ENCODE measurements around the gene PPP2R2B.

GRCh38 chr5:146793709-146794108, 84.8 kb downstream of the PPP2R2B start:
- TF ChIP-seq MAX (IDR thresholded peaks at IDR 0.05) (no peak), RAD21 (IDR thresholded peaks at IDR 0.05; ENCODE audit: low read depth) (no peak), EP300 (IDR thresholded peaks at IDR 0.05; ENCODE audit: borderline replicate concordance) (no peak)
